CD4-positive, alpha-beta T cell (primary cell): ENCODE results near the gene KIF3B. TPM values are rescaled to one million over a fixed set of nuclear protein-coding genes. Genes with fewer than 3 reads are reported as not detected.
"Not testable (repeated sequence)": the region's sequence is repeated elsewhere in the genome, so short reads cannot be mapped to it uniquely, and the experiment has no call there.

Experiments used
- ATAC-seq: fragments of 200-7000 bp; cut with Tn5 transposase; one replicate; pipeline ENCODE4 v1.10.0; 2022; ENCODE audit warnings: mild to moderate bottlenecking; ENCODE audit not compliant: poor library complexity
- CTCF ChIA-PET: fragments of 350-600 bp; sonication (Branson Sonifier 250); formaldehyde crosslinking; loops from one replicate; lab custom pipeline; 2021; ENCODE audit warnings: antibody characterized with exemption, inconsistent platforms; lab: Charles Lee
- POLR2A ChIA-PET: fragments of 350-600 bp; sonication (Branson Sonifier 250); formaldehyde crosslinking; loops from one replicate; lab custom pipeline; 2021; ENCODE audit warnings: antibody characterized with exemption, inconsistent platforms; lab: Charles Lee
- DNase-seq, 14 experiments: peaks; one replicate each; pipeline ENCODE4 v3.0.0-alpha.2; 2013 to 2020; ENCODE audit warnings: mixed read lengths in 2 of 14
- H3K27ac ChIP-seq, 2 donors: one replicate each; pipeline versions ENCODE4 v1.5.1 to v1.7.0; 2013; ENCODE audit warnings: low read length in 2 of 2, low read depth in 1 of 2, mild to moderate bottlenecking in 1 of 2
- H3K27me3 ChIP-seq, 2 experiments: 1 replicate in 1 of 2; 2 replicates in 1 of 2; pipeline versions ENCODE4 v1.6.1 to v1.7.0; 2013; ENCODE audit warnings: low read length in 2 of 2, control low read depth in 1 of 2, mild to moderate bottlenecking in 1 of 2, moderate library complexity in 1 of 2; ENCODE audit not compliant: insufficient read depth in 2 of 2, control insufficient read depth in 1 of 2
- H3K36me3 ChIP-seq: one replicate; pipeline ENCODE4 v1.6.1; 2013; ENCODE audit warnings: low read length, control low read depth; ENCODE audit not compliant: insufficient read depth
- H3K4me1 ChIP-seq: one replicate; pipeline ENCODE4 v1.6.1; 2013; ENCODE audit warnings: low read length, control low read depth; ENCODE audit not compliant: insufficient read depth
- H3K4me3 ChIP-seq: one replicate; pipeline ENCODE4 v1.5.1; 2013; ENCODE audit warnings: mild to moderate bottlenecking, low read length, moderate library complexity
- H3K9me3 ChIP-seq, 2 experiments: 1 replicate in 1 of 2; 2 replicates in 1 of 2; pipeline versions ENCODE4 v1.6.1 to v1.7.0; 2013; ENCODE audit warnings: low read length in 2 of 2, mild to moderate bottlenecking in 2 of 2, control low read depth in 1 of 2, moderate library complexity in 1 of 2; ENCODE audit not compliant: control insufficient read depth in 1 of 2, insufficient read depth in 1 of 2
- H3K27ac Mint-ChIP-seq: one replicate; pipeline ENCODE4 v1.8.0; 2020; ENCODE audit warnings: mixed read lengths
- H3K27me3 Mint-ChIP-seq: one replicate; pipeline ENCODE4 v1.8.0; 2021; ENCODE audit warnings: mixed read lengths
- H3K36me3 Mint-ChIP-seq: one replicate; pipeline ENCODE4 v1.8.0; 2021; ENCODE audit warnings: low read depth, mixed read lengths
- H3K4me1 Mint-ChIP-seq: one replicate; pipeline ENCODE4 v1.8.0; 2021; ENCODE audit warnings: low read depth, mixed read lengths
- H3K4me3 Mint-ChIP-seq: one replicate; pipeline ENCODE4 v1.8.0; 2020; ENCODE audit warnings: mild to moderate bottlenecking, mixed read lengths
- H3K9me3 Mint-ChIP-seq: one replicate; pipeline ENCODE4 v1.8.0; 2020; ENCODE audit warnings: mixed read lengths
- CTCF ChIP-seq: fragments of 200-600 bp; IDR thresholded peaks from one replicate; pipeline ENCODE4 v1.8.0; 2022; ENCODE audit warnings: antibody characterized with exemption, mild to moderate bottlenecking
- intact Hi-C, 2 experiments: fragments of 100-400 bp; cut with DNase I in 1 of 2; cut with micrococcal nuclease in 1 of 2; formaldehyde crosslinking; loops; one replicate each; pipeline versions ENCODE4 v1.15.1 to v1.9.0; 2023 to 2025; cut with DNase I, micrococcal nuclease
- total RNA-seq, 174 experiments: library from RNA in 2 of 174; stranded (reverse) in 2 of 174; gene quantifications; one replicate each; pipeline ENCODE4 v1.2.3 and lab custom pipeline; 2021 to 2026

KIF3B gene
- total RNA-seq, 2 experiments from 2014 or later: 7.3 TPM

- Histone ChIP-seq H3K9me3 (no peaks in the 10 kb centered on the region), H3K27ac (no peak overlapping the region), H3K4me3 (no peak overlapping the region), H3K4me1 (peaks cover 22% of the 10 kb centered on the region), H3K27me3 (no peaks in the 10 kb centered on the region), H3K36me3 (no peaks in the 10 kb centered on the region)
- H3K4me1 Mint-ChIP-seq: peaks cover 34% of the 10 kb centered on the region
- H3K9me3 Mint-ChIP-seq: no peaks in the 10 kb centered on the region
- peak in 7 of 14 experiments; percentile 4 to 44 (median 12) for DNase-seq
- CTCF ChIA-PET: no interaction called here
- TF ChIP-seq CTCF: no peak
- no peaks in the 10 kb centered on the region for H3K36me3 Mint-ChIP-seq
- no peak overlapping the region for H3K4me3 Mint-ChIP-seq
- POLR2A ChIA-PET: no interaction called here
- H3K27ac Mint-ChIP-seq: peak overlapping the region; percentile 42
- no peak for ATAC-seq
- intact Hi-C loops: no loop called here
- H3K27me3 Mint-ChIP-seq: no peaks in the 10 kb centered on the region
These were observed 25.3 kb upstream of the KIF3B start for GRCh38 chr20:32252189-32252588.

GRCh38 chr20:32260973-32261372 is 16.5 kb upstream of the KIF3B start:
- H3K9me3 Mint-ChIP-seq, H3K4me1 ChIP-seq, H3K36me3 ChIP-seq, intact Hi-C loops, H3K4me3 ChIP-seq, CTCF ChIA-PET, H3K36me3 Mint-ChIP-seq, DNase-seq, H3K4me3 Mint-ChIP-seq, H3K4me1 Mint-ChIP-seq, H3K27ac ChIP-seq, ATAC-seq, H3K27me3 Mint-ChIP-seq, H3K27ac Mint-ChIP-seq, H3K9me3 ChIP-seq, H3K27me3 ChIP-seq: not testable (repeated sequence)
- POLR2A ChIA-PET: interaction anchor here (0.8 kb wide), 1 partner anchor 24 kb away, joined by 3 read pairs; no protein-coding TSS in a partner anchor

GRCh38 chr20:32261644-32262043 is 15.8 kb upstream of the KIF3B start:
- no peaks in the 10 kb centered on the region for H3K27me3 Mint-ChIP-seq
- no peaks in the 10 kb centered on the region for H3K36me3 Mint-ChIP-seq
- CTCF ChIA-PET: no interaction called here
- H3K4me1 ChIP-seq: no peaks in the 10 kb centered on the region
- H3K36me3 ChIP-seq: no peaks in the 10 kb centered on the region
- no peak overlapping the region for H3K4me3 ChIP-seq
- no peak for ATAC-seq
- no peak overlapping the region for H3K4me3 Mint-ChIP-seq
- no peak overlapping the region for H3K27ac ChIP-seq
- TF ChIP-seq CTCF: no peak
- H3K27me3 ChIP-seq: no peaks in the 10 kb centered on the region
- H3K9me3 Mint-ChIP-seq: no peaks in the 10 kb centered on the region
- POLR2A ChIA-PET: no interaction called here
- intact Hi-C loops: no loop called here
- no peak for DNase-seq
- H3K4me1 Mint-ChIP-seq: no peaks in the 10 kb centered on the region
- no peaks in the 10 kb centered on the region for H3K9me3 ChIP-seq
- H3K27ac Mint-ChIP-seq: no peak overlapping the region

- POLR2A ChIA-PET: interaction anchor here (0.8 kb wide), 1 partner anchor 22 kb away, joined by 3 read pairs; no protein-coding TSS in a partner anchor
- DNase-seq: no peak
- no peak for TF ChIP-seq CTCF
These were observed 14.0 kb upstream of the KIF3B start for GRCh38 chr20:32263398-32263954.

More at GRCh38 chr20:32263398-32263954, 14.0 kb upstream of the KIF3B start:
- ATAC-seq: no peak
- H3K27ac ChIP-seq: no peak overlapping the region
- no peaks in the 10 kb centered on the region for H3K36me3 Mint-ChIP-seq
- no peak overlapping the region for H3K4me3 ChIP-seq
- H3K9me3 ChIP-seq: no peaks in the 10 kb centered on the region
- H3K27me3 Mint-ChIP-seq: no peaks in the 10 kb centered on the region
- H3K36me3 ChIP-seq: no peaks in the 10 kb centered on the region
- H3K27ac Mint-ChIP-seq: no peak overlapping the region
- H3K4me3 Mint-ChIP-seq: no peak overlapping the region
- no peaks in the 10 kb centered on the region for H3K9me3 Mint-ChIP-seq
- intact Hi-C loops: no loop called here
- H3K4me1 Mint-ChIP-seq: no peaks in the 10 kb centered on the region
- no peaks in the 10 kb centered on the region for H3K4me1 ChIP-seq
- CTCF ChIA-PET: interaction anchor here (0.7 kb wide), 1 partner anchor 409 kb away, joined by 3 read pairs; no protein-coding TSS in a partner anchor
- no peaks in the 10 kb centered on the region for H3K27me3 ChIP-seq
